Measurements from ENCODE around the gene FGR.

The FGR gene

GRCh38 chr1:27672750-27673112 is 37.7 kb upstream of the FGR start:
- TF ChIP-seq CTCF (IDR thresholded peaks at IDR 0.05; ENCODE audit: low read depth, low read length) = no peak
- Histone ChIP-seq H3K27me3 (ENCODE audit: insufficient read depth, low read depth, severe bottlenecking) (no peaks in the 10 kb centered on the region), H3K9me3 (ENCODE audit: severe bottlenecking) (no peaks in the 10 kb centered on the region), H3K36me3 (no peaks in the 10 kb centered on the region), H3K27ac (peak overlapping the region; percentile 56), H3K4me3 (ENCODE audit: low read depth, low read length) (peak overlapping the region; percentile 49)
- no peak for DNase-seq

GRCh38 chr1:27671964-27672749 is 37.2 kb upstream of the FGR start, which contains the start of gene IFI6:
Gene IFI6 (minus strand): TSS chr1:27672192. CDS start chr1:27669314, 2,878 bp downstream.
- TF ChIP-seq CTCF (IDR thresholded peaks at IDR 0.05; ENCODE audit: low read depth, low read length) = peak; percentile 39
- Histone ChIP-seq H3K27ac (peak within 1 kb of the TSS; percentile 56), H3K9me3 (ENCODE audit: severe bottlenecking) (no peaks in the 10 kb centered on the region), H3K36me3 (no peaks in the 10 kb centered on the region), H3K27me3 (ENCODE audit: insufficient read depth, low read depth, severe bottlenecking) (no peaks in the 10 kb centered on the region), H3K4me3 (ENCODE audit: low read depth, low read length) (peak within 1 kb of the TSS; percentile 49)
- peak; percentile 82 for DNase-seq

- DNase-seq = no peak
- Histone ChIP-seq H3K27ac (no peak overlapping the region), H3K36me3 (no peaks in the 10 kb centered on the region), H3K27me3 (ENCODE audit: insufficient read depth, low read depth, severe bottlenecking) (no peaks in the 10 kb centered on the region), H3K9me3 (ENCODE audit: severe bottlenecking) (no peaks in the 10 kb centered on the region), H3K4me3 (ENCODE audit: low read depth, low read length) (no peak overlapping the region)
- no peak for TF ChIP-seq CTCF (IDR thresholded peaks at IDR 0.05; ENCODE audit: low read depth, low read length)
Observed at GRCh38 chr1:27669876-27670275, 34.9 kb upstream of the FGR start.

- peak; percentile 96 for TF ChIP-seq CTCF (IDR thresholded peaks at IDR 0.05; ENCODE audit: low read depth, low read length)
- Histone ChIP-seq H3K27ac (no peak overlapping the region), H3K9me3 (ENCODE audit: severe bottlenecking) (no peaks in the 10 kb centered on the region), H3K27me3 (ENCODE audit: insufficient read depth, low read depth, severe bottlenecking) (no peaks in the 10 kb centered on the region), H3K4me3 (ENCODE audit: low read depth, low read length) (peak overlapping the region; percentile 42), H3K36me3 (no peaks in the 10 kb centered on the region)
- DNase-seq = peak; percentile 80
Observed at GRCh38 chr1:27668808-27669723, 34.1 kb upstream of the FGR start.

GRCh38 chr1:27668121-27668807 is 33.3 kb upstream of the FGR start:
- Histone ChIP-seq H3K9me3 (ENCODE audit: severe bottlenecking) (no peaks in the 10 kb centered on the region), H3K4me3 (ENCODE audit: low read depth, low read length) (no peak overlapping the region), H3K27me3 (ENCODE audit: insufficient read depth, low read depth, severe bottlenecking) (no peaks in the 10 kb centered on the region), H3K27ac (no peak overlapping the region), H3K36me3 (no peaks in the 10 kb centered on the region)
- no peak for DNase-seq
- TF ChIP-seq CTCF (IDR thresholded peaks at IDR 0.05; ENCODE audit: low read depth, low read length) = no peak
